ENCODE data around the gene MED27. TPM values are rescaled to one million over a fixed set of nuclear protein-coding genes. Genes with fewer than 3 reads are reported as not detected.

MED27 gene
- total and polyA plus RNA-seq, 2 of the 8 experiments (the other 6 are each of a cell fraction or from before 2014, with no cell fraction given) = 29.9 to 56.5 TPM

DNA sequence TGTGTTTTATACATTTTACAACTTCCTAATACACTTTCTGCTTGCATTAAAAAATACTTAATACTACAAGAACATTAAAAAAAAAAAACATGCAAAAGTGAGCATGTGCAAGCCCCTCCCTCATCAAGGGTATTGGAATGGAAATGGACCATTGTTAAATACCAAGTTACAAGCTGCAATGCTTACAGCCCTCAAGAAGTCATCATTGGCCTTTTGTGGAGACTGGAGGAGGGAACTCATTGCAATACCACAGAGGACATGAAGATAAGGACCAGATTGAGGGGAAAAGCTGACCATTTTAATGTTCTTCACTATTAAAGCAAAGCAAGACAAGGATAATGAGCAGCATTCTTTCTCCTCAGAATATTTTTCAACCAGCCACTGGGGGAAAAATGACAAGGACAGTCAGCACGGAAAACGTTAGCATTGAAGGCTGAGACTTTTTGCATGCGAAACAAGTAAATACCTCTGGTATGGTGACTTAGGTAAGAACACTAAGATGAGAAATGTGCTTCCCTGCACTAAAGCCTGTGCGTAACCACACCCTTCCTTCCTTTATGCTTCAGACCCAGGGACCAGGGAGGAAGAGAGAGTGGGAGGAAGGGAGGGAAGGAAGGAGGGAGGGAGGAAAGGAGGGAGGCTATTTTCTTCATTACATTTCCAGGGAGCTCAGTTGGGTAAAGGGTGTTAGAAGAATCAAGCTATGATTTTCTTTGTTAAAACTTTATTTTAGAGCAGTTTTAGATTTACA is 198.7 kb downstream of the MED27 start (continued):
- TF ChIP-seq RBBP5 (IDR thresholded peaks at IDR 0.05; ENCODE audit: borderline replicate concordance, low read depth, low read length) (no peak), KDM5A (IDR thresholded peaks at IDR 0.05; ENCODE audit: low read length) (no peak)
